ENCODE measurements around the gene NTM.

DNA sequence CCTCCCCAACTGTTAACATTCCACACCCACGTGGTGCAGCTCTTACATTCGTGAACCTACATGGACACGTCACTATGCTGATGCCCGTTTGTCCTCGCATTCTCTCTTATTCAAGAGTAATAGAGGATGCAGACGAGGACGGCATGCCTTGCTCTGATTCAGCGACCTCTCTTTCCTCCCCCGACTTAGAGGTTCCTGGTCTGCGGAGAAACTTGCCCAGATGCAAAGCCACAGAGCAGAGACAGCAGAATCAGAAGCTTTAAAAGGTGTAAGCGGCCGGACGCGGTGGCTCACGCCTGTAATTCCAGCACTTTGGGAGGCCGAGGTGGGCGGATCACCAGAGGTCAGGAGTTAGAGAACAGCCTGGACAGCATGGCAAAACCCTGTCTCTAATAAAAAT, 288.0 kb downstream of the NTM start:
- no peak for TF ChIP-seq POLR2A (IDR thresholded peaks at IDR 0.05; ENCODE audit: low read depth, low read length)
- TF ChIP-seq TAF1 (IDR thresholded peaks at IDR 0.05; ENCODE audit: low read depth, low read length), result no peak
- TF ChIP-seq POLR2AphosphoS5 (IDR thresholded peaks at IDR 0.05; ENCODE audit: low read depth, low read length), result no peak
- TF ChIP-seq SPI1 (IDR thresholded peaks at IDR 0.05; ENCODE audit: low read depth, low read length), result no peak
- TF ChIP-seq POU2F2 (IDR thresholded peaks at IDR 0.05; ENCODE audit: low read depth, low read length), result no peak
- no peak for TF ChIP-seq PAX5 (IDR thresholded peaks at IDR 0.05; ENCODE audit: insufficient read depth, low read length, severe bottlenecking)

All from GM12891 (cell line).